Frontal cortex (tissue), 4 donors: ENCODE data around the gene LCE1E. TPM values are rescaled to one million over a fixed set of nuclear protein-coding genes. Genes with fewer than 3 reads are reported as not detected.

Experiments used
- DNase-seq, 2 donors: peaks; one replicate each; pipeline ENCODE4 v3.0.0; 2012; ENCODE audit warnings: low spot score in 2 of 2
- FAIRE-seq: peaks from 2 replicates; lab custom pipeline; 2012; peaks lifted over from hg19 to GRCh38; lab: Jason Lieb, UNC
- total RNA-seq: library from RNA; depleted of rRNA; stranded (reverse); fragments of >200 nt; gene quantifications from one replicate; pipeline ENCODE4 v1.2.3, GENCODE V29; 2014
- donor health status: control.
- donor health status: control.
- donor health status: control.

Gene LCE1E
- total RNA-seq, 1 donor from 2014 or later = not detected

- DNase-seq = no peak
- FAIRE-seq = no peak
These were observed 9.7 kb upstream of the LCE1E start for GRCh38 chr1:152776361-152776760.

- DNase-seq (no peak), FAIRE-seq (no peak)
These were observed 8.4 kb upstream of the LCE1E start for GRCh38 chr1:152777510-152778137.

DNA sequence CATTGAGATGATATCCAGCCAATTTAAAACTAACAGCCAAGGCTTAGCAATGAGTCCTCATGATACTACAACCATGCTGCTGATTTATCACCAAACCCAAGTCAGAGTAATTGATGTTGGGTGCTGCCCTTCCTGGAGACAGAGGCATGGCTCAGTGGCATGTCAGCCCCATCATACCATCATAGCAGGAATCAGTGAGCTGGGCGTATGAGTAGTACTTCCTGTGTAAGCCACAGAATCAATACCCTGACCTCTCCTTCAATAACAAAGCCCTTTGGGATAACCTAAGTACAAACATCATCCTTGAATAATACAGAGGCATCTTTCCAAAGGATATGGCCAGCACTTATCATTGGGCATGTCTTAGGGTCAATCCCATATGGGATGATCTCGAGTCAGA lies 3.0 kb upstream of the LCE1E start:
- no peak for FAIRE-seq
- no peak for DNase-seq

DNA sequence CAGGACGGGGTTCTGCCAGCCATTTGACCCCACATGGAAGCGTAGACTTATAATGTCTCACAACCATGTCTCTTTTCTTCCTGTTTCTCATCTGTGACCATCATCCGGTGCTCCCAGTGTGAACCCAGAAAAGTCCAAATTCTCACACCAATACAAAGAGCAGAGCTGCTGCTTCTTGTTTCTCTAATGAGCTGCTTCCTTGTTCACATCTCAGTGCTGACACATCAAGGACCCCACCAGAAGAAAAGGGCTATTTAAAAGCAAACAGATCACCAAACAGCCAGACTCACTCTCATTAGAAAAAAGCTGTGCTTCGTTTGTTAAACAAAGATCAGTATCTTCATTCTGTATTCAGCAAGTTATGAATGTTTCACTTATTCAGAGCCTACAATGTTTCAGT lies 9.6 kb downstream of the LCE1E start:
- DNase-seq (no peak), FAIRE-seq (no peak)

DNA sequence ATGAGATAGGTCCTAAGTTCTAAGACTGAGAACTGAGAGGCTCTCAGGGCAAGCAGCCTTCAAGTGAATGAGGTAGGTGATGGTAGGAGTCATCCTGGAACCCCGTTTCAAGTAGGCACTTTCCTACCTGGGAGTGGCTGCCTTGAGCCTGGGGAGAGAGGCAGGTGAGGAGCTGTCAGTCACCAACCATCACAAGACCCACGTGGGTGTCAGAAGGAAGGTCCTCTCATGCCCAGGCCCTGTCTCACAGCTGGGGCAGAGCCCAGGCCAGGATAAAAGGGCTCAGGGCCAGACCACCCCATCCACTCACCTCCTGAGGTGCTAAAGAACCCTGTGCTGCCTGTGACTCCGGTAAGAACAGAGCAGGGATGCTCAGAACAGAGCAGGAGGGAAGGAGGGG lies 10.4 kb downstream of the LCE1E start, which contains the start of gene LCE1D:
Gene LCE1D, plus strand, starts transcription at position 301 of the 400 bp plus-strand sequence. CDS start 1,074 bp downstream, outside the sequence.
- FAIRE-seq (no peak), DNase-seq (no peak)

DNA sequence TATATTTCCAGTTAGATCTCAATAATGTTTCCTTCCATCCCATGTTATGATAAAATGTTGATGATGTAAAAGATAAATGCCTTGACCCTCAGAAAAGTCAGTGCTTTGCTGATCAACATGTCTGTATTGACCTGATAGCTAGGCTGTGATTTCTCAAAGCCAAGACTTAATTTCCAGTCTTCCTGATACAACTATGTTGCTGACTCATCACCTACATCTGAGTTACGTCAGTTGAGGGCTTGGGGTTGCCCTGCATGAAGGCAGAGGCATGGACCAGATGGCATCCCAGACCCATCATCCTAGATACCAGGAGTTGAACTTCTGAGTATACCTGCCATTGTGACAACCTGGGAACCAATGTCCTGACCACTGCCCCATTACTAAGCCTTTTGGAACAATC lies 15.3 kb downstream of the LCE1E start:
- DNase-seq (no peak), FAIRE-seq (no peak)

DNA sequence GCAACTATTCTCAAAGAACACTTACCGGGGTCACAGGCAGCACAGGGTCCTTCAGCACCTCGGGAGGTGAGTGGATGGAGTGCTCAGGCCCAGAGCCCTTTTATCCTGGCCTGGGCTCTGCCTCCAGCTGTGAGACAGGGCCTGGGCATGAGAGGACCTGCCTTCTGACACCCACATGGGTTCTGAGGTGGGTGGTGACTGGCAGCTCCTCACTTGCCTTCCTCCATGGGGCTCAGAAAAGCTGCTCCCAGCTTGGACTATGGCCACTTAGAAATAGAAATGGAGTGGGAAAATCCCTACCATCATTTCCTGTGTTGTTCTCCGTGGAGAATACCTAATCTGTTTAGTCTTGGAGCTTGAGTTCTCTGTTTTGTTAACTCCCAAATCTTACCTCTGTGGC lies 20.5 kb downstream of the LCE1E start, which contains the start of gene LCE1C:
Gene LCE1C, minus strand, starts transcription at position 76 of the 400 bp plus-strand sequence. CDS start 1,173 bp downstream, outside the sequence.
- DNase-seq = no peak
- FAIRE-seq = no peak

DNA sequence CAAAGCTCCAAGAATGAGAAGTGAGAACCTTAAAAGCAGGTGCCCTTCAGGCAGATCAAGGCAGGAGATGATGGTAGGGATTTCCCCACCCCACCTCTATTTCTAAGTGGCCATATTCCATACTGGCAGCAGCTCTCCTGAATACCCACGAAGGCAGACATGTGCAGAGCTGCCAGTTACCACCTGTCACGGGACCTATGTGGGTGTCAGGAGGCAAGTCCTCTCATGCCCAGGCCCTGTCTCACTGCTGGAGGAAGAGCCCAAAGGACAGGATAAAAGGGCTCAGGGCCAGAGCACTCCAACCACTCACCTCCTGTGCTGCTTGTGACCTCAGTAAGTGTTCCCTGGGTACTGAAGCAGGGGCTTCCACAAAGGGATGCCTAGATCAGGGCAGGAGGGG lies 25.0 kb downstream of the LCE1E start:
- DNase-seq (no peak), FAIRE-seq (no peak)

GRCh38 chr1:152811671-152812070 lies 25.6 kb downstream of the LCE1E start, which contains the start of gene LCE1B:
Gene LCE1B (plus strand): TSS chr1:152811971. CDS start chr1:152812447, 476 bp downstream.
- FAIRE-seq (no peak), DNase-seq (no peak)

DNA sequence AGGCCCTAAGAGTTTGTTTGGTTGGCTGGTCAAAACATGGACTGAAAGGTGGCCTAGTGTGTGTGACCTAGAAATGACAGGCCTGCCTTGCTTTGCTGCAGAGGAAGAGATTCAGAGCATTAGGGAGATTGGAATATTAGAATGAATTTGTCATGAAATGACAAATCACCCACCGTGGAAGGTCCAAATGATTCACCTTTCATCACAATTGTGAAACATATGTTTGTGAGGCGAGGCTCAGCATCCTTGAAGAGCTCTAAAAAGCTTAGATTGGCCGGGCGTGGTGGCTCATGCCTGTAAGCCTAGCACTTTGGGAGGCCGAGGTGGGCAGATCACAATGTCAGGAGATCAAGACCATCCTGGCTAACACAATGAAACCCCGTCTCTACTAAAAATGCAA lies 31.3 kb downstream of the LCE1E start:
- FAIRE-seq = no peak
- no peak for DNase-seq

- no peak for DNase-seq
- no peak for FAIRE-seq
These were observed 37.2 kb downstream of the LCE1E start for GRCh38 chr1:152823294-152823693.

DNA sequence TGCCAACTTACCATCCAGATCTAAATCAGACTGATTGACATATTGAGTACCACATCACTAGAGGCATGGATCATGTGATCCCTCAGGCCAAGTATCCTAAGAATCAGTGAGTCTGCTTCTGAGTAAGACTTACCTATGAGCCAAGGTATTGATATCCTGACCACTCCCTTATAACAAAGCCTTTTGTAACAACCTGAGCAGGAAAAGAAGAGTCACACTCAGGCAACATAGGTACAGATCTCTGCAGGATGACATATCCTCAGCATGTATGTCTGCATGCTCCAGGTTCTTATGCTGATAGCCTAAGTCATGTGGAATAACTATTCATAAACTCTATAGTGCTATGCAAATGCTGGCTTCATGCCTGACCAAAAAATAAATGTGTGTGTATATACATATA lies 38.9 kb downstream of the LCE1E start:
- no peak for FAIRE-seq

DNA sequence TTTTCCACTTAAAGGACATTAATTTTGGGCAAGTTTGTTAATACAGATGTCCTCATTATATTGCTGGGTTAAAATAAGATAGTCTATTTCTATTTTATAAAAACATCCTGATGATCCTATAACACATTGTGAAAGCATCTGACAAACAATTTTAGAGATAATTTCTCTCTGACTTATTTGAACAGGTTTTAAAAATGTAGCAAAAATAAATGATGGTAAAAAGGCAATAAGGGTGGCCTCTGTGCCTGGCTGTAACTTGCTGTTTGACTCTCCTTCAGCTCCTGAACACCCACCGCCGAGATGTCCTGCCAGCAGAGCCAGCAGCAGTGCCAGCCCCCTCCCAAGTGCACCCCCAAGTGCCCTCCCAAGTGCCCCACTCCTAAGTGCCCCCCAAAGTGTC lies 41.1 kb downstream of the LCE1E start, which contains the start of gene LCE1A:
Gene LCE1A, plus strand, starts transcription at position 301 of the 400 bp plus-strand sequence. Its CDS starts 0 bp downstream, at position 301.
- DNase-seq (no peak), FAIRE-seq (no peak)

More for the DNA sequence above, 38.9 kb downstream of the LCE1E start:
- DNase-seq = no peak

DNA sequence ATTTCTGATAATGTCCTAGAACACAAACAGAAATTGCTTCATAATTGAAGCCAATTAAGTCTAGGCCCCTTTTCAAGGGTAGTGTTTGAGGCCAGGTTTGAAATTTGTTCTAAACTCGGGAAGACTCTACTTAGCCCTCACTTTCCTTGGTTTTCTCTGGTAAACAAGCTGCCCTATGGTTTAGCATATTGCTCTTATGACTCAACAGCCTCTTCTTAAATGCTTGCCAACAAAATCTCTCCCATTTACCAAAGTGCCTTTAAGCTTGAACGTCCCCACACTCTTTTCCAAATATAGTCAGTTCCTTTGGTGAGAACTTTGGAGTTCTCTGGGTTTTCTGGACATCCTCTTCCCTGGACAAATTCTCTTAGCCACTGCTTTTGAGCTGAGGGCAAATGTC lies 50.8 kb downstream of the LCE1E start:
- DNase-seq = no peak
- no peak for FAIRE-seq

Other genes starting within 250 kb of the LCE1E start
- not detected for gene LCE3E, start 219.5 kb upstream of the LCE1E start, total RNA-seq
- gene LCE3D, start 205.7 kb upstream of the LCE1E start, total RNA-seq = not detected
- gene LCE3C, start 186.0 kb upstream of the LCE1E start, total RNA-seq = not detected
- not detected for gene LCE3B, start 172.4 kb upstream of the LCE1E start, total RNA-seq
- gene LCE3A, start 163.2 kb upstream of the LCE1E start, total RNA-seq = not detected
- not detected for gene LCE2D, start 122.9 kb upstream of the LCE1E start, total RNA-seq
- not detected for gene LCE2C, start 111.0 kb upstream of the LCE1E start, total RNA-seq
- not detected for gene LCE2B, start 100.1 kb upstream of the LCE1E start, total RNA-seq
- gene LCE2A, start 87.9 kb upstream of the LCE1E start, total RNA-seq = not detected
- gene LCE4A, start 78.1 kb upstream of the LCE1E start, total RNA-seq = not detected
- not detected for gene KPRP, start 28.2 kb upstream of the LCE1E start, total RNA-seq
- not detected for gene LCE1F, start 11.1 kb upstream of the LCE1E start, total RNA-seq
- not detected for gene LCE1D, start 10.5 kb downstream of the LCE1E start, total RNA-seq
- gene LCE1C, start 20.4 kb downstream of the LCE1E start, total RNA-seq = not detected
- gene LCE1B, start 25.7 kb downstream of the LCE1E start, total RNA-seq = not detected
- not detected for gene LCE1A, start 41.2 kb downstream of the LCE1E start, total RNA-seq
- gene LCE6A, start 56.6 kb downstream of the LCE1E start, total RNA-seq = not detected
- gene LCE7A, start 73.7 kb downstream of the LCE1E start, total RNA-seq = not detected
- not detected for gene SMCP, start 92.1 kb downstream of the LCE1E start, total RNA-seq
- not detected for gene IVL, start 122.3 kb downstream of the LCE1E start, total RNA-seq
- not detected for gene SPRR5, start 160.9 kb downstream of the LCE1E start, total RNA-seq
- gene SPRR4, start 184.4 kb downstream of the LCE1E start, total RNA-seq = not detected
- gene SPRR1A, start 197.8 kb downstream of the LCE1E start, total RNA-seq = not detected
- not detected for gene SPRR3, start 215.5 kb downstream of the LCE1E start, total RNA-seq
- not detected for gene SPRR1B, start 244.9 kb downstream of the LCE1E start, total RNA-seq